ENCODE data around the gene SPIB. TPM values are rescaled to one million over a fixed set of nuclear protein-coding genes. Genes with fewer than 3 reads are reported as not detected.

The SPIB gene
- total and polyA plus RNA-seq, 11 donors = 0.10 to 0.53 (median 0.16) TPM; not detected in 8

GRCh38 chr19:50406156-50406820 lies 12.4 kb upstream of the SPIB start:
- TF ChIP-seq, protein P1, sequence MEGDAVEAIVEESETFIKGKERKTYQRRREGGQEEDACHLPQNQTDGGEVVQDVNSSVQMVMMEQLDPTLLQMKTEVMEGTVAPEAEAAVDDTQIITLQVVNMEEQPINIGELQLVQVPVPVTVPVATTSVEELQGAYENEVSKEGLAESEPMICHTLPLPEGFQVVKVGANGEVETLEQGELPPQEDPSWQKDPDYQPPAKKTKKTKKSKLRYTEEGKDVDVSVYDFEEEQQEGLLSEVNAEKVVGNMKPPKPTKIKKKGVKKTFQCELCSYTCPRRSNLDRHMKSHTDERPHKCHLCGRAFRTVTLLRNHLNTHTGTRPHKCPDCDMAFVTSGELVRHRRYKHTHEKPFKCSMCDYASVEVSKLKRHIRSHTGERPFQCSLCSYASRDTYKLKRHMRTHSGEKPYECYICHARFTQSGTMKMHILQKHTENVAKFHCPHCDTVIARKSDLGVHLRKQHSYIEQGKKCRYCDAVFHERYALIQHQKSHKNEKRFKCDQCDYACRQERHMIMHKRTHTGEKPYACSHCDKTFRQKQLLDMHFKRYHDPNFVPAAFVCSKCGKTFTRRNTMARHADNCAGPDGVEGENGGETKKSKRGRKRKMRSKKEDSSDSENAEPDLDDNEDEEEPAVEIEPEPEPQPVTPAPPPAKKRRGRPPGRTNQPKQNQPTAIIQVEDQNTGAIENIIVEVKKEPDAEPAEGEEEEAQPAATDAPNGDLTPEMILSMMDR (IDR thresholded peaks at IDR 0.05) = no peak
- no peak for TF ChIP-seq POLR2A (IDR thresholded peaks at IDR 0.05)
- no peaks in the 10 kb centered on the region for H3K27me3 ChIP-seq
- H3K4me1 ChIP-seq = no peaks in the 10 kb centered on the region
- WGBS, 4 donors = 91 to 94% (median 93%) methylated on average over 20 to 22 of the region's 22 CpGs
- DNase-seq (no peak), ATAC-seq (no peak)
- H3K27ac ChIP-seq = no peak overlapping the region
- intact Hi-C loops (cut with DNase I) = no loop called here
- peaks cover 0 to 41% (median 5%) of the 10 kb centered on the region in 9 donors for H3K36me3 ChIP-seq
- no peaks in the 10 kb centered on the region for H3K9me3 ChIP-seq
- no peak overlapping the region for H3K4me3 ChIP-seq

GRCh38 chr19:50406829-50407228 lies 11.9 kb upstream of the SPIB start:
- Histone ChIP-seq H3K27me3 (no peaks in the 10 kb centered on the region), H3K27ac (no peak overlapping the region), H3K36me3 (peaks cover 0 to 41% (median 5%) of the 10 kb centered on the region in 9 donors), H3K9me3 (no peaks in the 10 kb centered on the region), H3K4me1 (no peaks in the 10 kb centered on the region), H3K4me3 (no peak overlapping the region)
- no peak for DNase-seq
- 95 to 98% (median 95%) methylated on average over 19 of the region's 19 CpGs for WGBS, 4 donors
- ATAC-seq = no peak
- no peak for TF ChIP-seq POLR2A (IDR thresholded peaks at IDR 0.05)
- intact Hi-C loops (cut with DNase I) = no loop called here

DNA sequence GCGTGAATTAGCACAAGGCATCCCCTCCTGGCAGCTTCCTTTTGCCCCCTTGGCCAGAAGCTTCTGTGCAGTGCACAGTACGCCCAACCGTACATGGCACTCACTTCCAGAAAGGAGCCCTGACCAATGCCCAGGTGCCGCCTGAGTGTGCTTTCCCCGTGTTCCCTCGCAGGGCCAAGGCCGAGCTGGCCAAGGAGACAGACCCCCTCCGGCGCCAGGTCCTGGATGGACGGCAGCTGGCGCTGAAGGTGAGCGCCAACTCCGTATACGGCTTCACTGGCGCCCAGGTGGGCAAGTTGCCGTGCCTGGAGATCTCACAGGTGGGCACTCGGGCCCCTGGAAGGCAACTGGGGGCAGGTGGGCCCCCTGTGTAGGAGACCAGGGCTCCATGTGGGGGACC lies 9.4 kb upstream of the SPIB start:
- H3K36me3 ChIP-seq = peaks cover 0 to 23% (median 5%) of the 10 kb centered on the region in 9 donors
- H3K4me1 ChIP-seq = peaks cover 0 to 2% (median 0%) of the 10 kb centered on the region in 12 donors
- no peaks in the 10 kb centered on the region for H3K9me3 ChIP-seq
- no peaks in the 10 kb centered on the region for H3K27me3 ChIP-seq
- DNase-seq (no peak), ATAC-seq (no peak)
- no peak overlapping the region for H3K27ac ChIP-seq
- intact Hi-C loops (cut with DNase I) = no loop called here
- H3K4me3 ChIP-seq = no peak overlapping the region
- WGBS, 4 donors = 92 to 97% (median 96%) methylated on average over 15 to 17 of the region's 17 CpGs
- TF ChIP-seq, protein P1 (IDR thresholded peaks at IDR 0.05) = no peak
- TF ChIP-seq POLR2A (IDR thresholded peaks at IDR 0.05) = no peak

DNA sequence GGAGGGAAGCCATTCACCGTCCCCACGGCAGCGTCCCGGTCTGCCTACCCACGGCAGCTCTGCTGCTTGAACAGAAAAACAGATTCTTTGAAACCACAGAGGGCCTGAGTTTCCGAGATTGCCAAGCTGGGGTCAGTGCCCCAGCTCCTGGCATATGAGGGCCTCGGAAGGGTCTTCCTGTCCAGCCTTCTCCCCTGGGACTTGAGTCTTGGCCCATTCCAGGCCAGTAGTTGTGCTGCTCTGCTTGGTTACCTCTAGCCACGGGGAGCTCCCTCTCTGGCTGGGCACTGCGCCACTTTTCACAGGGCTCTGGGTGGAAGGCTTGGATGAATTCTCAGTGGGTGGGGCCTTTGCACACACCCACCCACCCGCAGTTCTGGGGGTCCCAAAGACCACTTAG lies 8.6 kb upstream of the SPIB start:
- Histone ChIP-seq H3K9me3 (no peaks in the 10 kb centered on the region), H3K4me3 (no peak overlapping the region), H3K4me1 (peaks cover 0 to 9% (median 0%) of the 10 kb centered on the region in 12 donors), H3K27me3 (no peaks in the 10 kb centered on the region), H3K27ac (no peak overlapping the region), H3K36me3 (peaks cover 0 to 23% (median 5%) of the 10 kb centered on the region in 9 donors)
- ATAC-seq (no peak), DNase-seq (no peak)
- WGBS, 4 donors = 84 to 91% (median 86%) methylated on average over 8 to 10 of the region's 10 CpGs
- no peak for TF ChIP-seq POLR2A (IDR thresholded peaks at IDR 0.05)
- TF ChIP-seq, protein P1 (IDR thresholded peaks at IDR 0.05) = no peak
- intact Hi-C loops (cut with DNase I) = loop anchor here in 5 of 10 donors (2.0 to 5.0 kb wide), 3 partner anchors 43 to 48 kb away; partner anchors contain the start of gene NAPSA (in 3 of the 5)

Data from heart left ventricle (tissue), 16 donors.